ENCODE data around the gene USP46. TPM values are rescaled to one million over a fixed set of nuclear protein-coding genes. Genes with fewer than 3 reads are reported as not detected.

Gene USP46
- total RNA-seq, 2 donors from 2014 or later, result 42.0 to 42.9 TPM

- Histone ChIP-seq H3K9me3 (ENCODE audit: control insufficient read depth, low read length) (no peaks in the 10 kb centered on the region), H3K4me3 (ENCODE audit: low read length) (no peak overlapping the region), H3K9ac (ENCODE audit: extremely low read depth, low read length, poor library complexity, severe bottlenecking) (no peak overlapping the region), H3K27me3 (ENCODE audit: control insufficient read depth, insufficient read depth, low read length, poor library complexity, severe bottlenecking) (no peaks in the 10 kb centered on the region), H3K36me3 (ENCODE audit: control insufficient read depth, insufficient read depth, low read length) (no peaks in the 10 kb centered on the region), H3K4me1 (ENCODE audit: control insufficient read depth, insufficient read depth, low read length) (no peaks in the 10 kb centered on the region), H3K27ac (ENCODE audit: low read depth, low read length) (no peak overlapping the region)
- no peaks in the 10 kb centered on the region for H3K9me3 Mint-ChIP-seq
- no peaks in the 10 kb centered on the region for H3K36me3 Mint-ChIP-seq (ENCODE audit: low read depth)
- no peak overlapping the region for H3K27ac Mint-ChIP-seq
- peaks cover 9% of the 10 kb centered on the region for H3K4me1 Mint-ChIP-seq
- no peaks in the 10 kb centered on the region for H3K27me3 Mint-ChIP-seq (ENCODE audit: insufficient read depth)
- no peak for DNase-seq
- WGBS, 2 experiments (ENCODE audit: insufficient coverage in 1 of 2, insufficient read length in 1 of 2), result 58 to 76% methylated on average over 7 of the region's 7 CpGs
- no peak for TF ChIP-seq CTCF (conservative IDR thresholded peaks at IDR 0.05)
- no peak overlapping the region for H3K4me3 Mint-ChIP-seq
Measured at GRCh38 chr4:52555356-52555716, 103.8 kb downstream of the USP46 start.

GRCh38 chr4:52554612-52555355, 104.3 kb downstream of the USP46 start:
- H3K9me3 ChIP-seq (ENCODE audit: control insufficient read depth, low read length), result no peaks in the 10 kb centered on the region
- H3K36me3 ChIP-seq (ENCODE audit: control insufficient read depth, insufficient read depth, low read length), result no peaks in the 10 kb centered on the region
- Mint-ChIP-seq H3K9me3 (no peaks in the 10 kb centered on the region), H3K27me3 (ENCODE audit: insufficient read depth) (no peaks in the 10 kb centered on the region), H3K27ac (no peak overlapping the region), H3K4me3 (no peak overlapping the region), H3K36me3 (ENCODE audit: low read depth) (no peaks in the 10 kb centered on the region), H3K4me1 (peaks cover 14% of the 10 kb centered on the region)
- H3K4me3 ChIP-seq (ENCODE audit: low read length), result no peak overlapping the region
- H3K9ac ChIP-seq (ENCODE audit: extremely low read depth, low read length, poor library complexity, severe bottlenecking), result no peak overlapping the region
- WGBS, 2 experiments (ENCODE audit: insufficient coverage in 1 of 2, insufficient read length in 1 of 2), result 59 to 80% methylated on average over 3 to 5 of the region's 5 CpGs
- no peak for TF ChIP-seq CTCF (conservative IDR thresholded peaks at IDR 0.05)
- DNase-seq, result no peak
- H3K27me3 ChIP-seq (ENCODE audit: control insufficient read depth, insufficient read depth, low read length, poor library complexity, severe bottlenecking), result no peaks in the 10 kb centered on the region
- H3K4me1 ChIP-seq (ENCODE audit: control insufficient read depth, insufficient read depth, low read length), result no peaks in the 10 kb centered on the region
- no peak overlapping the region for H3K27ac ChIP-seq (ENCODE audit: low read depth, low read length)

- Histone ChIP-seq H3K4me3 (ENCODE audit: low read length) (no peak overlapping the region), H3K9ac (ENCODE audit: extremely low read depth, low read length, poor library complexity, severe bottlenecking) (no peak overlapping the region), H3K27ac (ENCODE audit: low read depth, low read length) (no peak overlapping the region), H3K36me3 (ENCODE audit: control insufficient read depth, insufficient read depth, low read length) (no peaks in the 10 kb centered on the region), H3K9me3 (ENCODE audit: control insufficient read depth, low read length) (peaks cover 15% of the 10 kb centered on the region), H3K27me3 (ENCODE audit: control insufficient read depth, insufficient read depth, low read length, poor library complexity, severe bottlenecking) (no peaks in the 10 kb centered on the region), H3K4me1 (ENCODE audit: control insufficient read depth, insufficient read depth, low read length) (no peaks in the 10 kb centered on the region)
- H3K27ac Mint-ChIP-seq, result no peak overlapping the region
- H3K4me3 Mint-ChIP-seq, result no peak overlapping the region
- DNase-seq, result no peak
- H3K27me3 Mint-ChIP-seq (ENCODE audit: insufficient read depth), result no peaks in the 10 kb centered on the region
- TF ChIP-seq CTCF (conservative IDR thresholded peaks at IDR 0.05), result no peak
- H3K9me3 Mint-ChIP-seq, result peaks cover 10% of the 10 kb centered on the region
- H3K36me3 Mint-ChIP-seq (ENCODE audit: low read depth), result no peaks in the 10 kb centered on the region
- H3K4me1 Mint-ChIP-seq, result peaks cover 15% of the 10 kb centered on the region
- 94 to 100% methylated on average over 5 of the region's 5 CpGs for WGBS, 2 experiments (ENCODE audit: insufficient coverage in 1 of 2, insufficient read length in 1 of 2)
Measured at GRCh38 chr4:52552778-52553177, 106.3 kb downstream of the USP46 start.
